Left colon (tissue), 2 donors: ENCODE results near the gene ANKRD65. TPM values are rescaled to one million over a fixed set of nuclear protein-coding genes. Genes with fewer than 3 reads are reported as not detected.
"Not testable (repeated sequence)": the region's sequence is repeated elsewhere in the genome, so short reads cannot be mapped to it uniquely, and the experiment has no call there.

Experiments
- ATAC-seq: fragments of 200-7000 bp; cut with Tn5 transposase; one replicate; pipeline ENCODE4 v1.9.1; 2020; ENCODE audit warnings: mild to moderate bottlenecking, moderate library complexity
- DNase-seq, 2 donors: peaks; one replicate each; pipeline ENCODE4 v3.0.0-alpha.2; 2020
- intact Hi-C, 2 donors: fragments of 100-400 bp; cut with DNase I in 1 of 2; cut with micrococcal nuclease in 1 of 2; formaldehyde crosslinking; loops; one replicate each; pipeline versions ENCODE4 v1.11.2 to v1.14.0; 2022; cut with DNase I, micrococcal nuclease
- total RNA-seq, 2 donors: library from RNA; stranded (reverse); fragmentation: NEBNext Ultra II Directional; extraction: Animal tissue kit (Norgen Biotek cat#: 25700); gene quantifications; one replicate each; pipeline ENCODE4 v1.2.1, GENCODE V29; 2021
- donor health status: DM: no; HTN: no; CAD: no.
- donor health status: DM: yes; HTN: yes; CAD: no.

Gene ANKRD65
- total RNA-seq, 2 donors from 2014 or later = 0.76 to 2.7 TPM

- DNase-seq = no peak
- ATAC-seq = peak; percentile 4
- intact Hi-C loops = no loop called here
Observed at GRCh38 chr1:1449099-1449739, 28.1 kb upstream of the ANKRD65 start, which contains the start of gene ATAD3C. ATAD3C (plus strand) TSS chr1:1449689; CDS start chr1:1450684, 995 bp downstream.

DNA sequence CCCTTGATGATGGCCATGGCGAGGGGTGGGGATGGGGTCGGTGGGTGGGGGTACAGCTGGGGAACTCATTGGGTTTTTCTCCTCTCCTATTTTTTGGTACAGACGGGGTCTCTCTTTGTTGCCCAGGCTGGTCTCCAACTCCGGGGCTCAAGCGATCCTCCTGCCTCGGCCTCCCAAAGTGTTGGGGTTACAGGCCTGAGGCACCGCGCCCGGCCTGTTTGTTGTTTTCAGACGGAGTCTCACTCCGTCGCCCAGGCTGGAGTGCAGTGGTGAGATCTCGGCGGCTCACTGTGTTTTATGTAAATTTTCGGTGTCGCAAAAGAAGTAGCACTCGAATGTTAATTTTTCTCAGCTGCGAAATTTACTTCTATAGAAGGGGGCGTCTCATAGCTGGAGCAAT, 25.6 kb upstream of the ANKRD65 start:
- intact Hi-C loops, DNase-seq, ATAC-seq: not testable (repeated sequence)

DNA sequence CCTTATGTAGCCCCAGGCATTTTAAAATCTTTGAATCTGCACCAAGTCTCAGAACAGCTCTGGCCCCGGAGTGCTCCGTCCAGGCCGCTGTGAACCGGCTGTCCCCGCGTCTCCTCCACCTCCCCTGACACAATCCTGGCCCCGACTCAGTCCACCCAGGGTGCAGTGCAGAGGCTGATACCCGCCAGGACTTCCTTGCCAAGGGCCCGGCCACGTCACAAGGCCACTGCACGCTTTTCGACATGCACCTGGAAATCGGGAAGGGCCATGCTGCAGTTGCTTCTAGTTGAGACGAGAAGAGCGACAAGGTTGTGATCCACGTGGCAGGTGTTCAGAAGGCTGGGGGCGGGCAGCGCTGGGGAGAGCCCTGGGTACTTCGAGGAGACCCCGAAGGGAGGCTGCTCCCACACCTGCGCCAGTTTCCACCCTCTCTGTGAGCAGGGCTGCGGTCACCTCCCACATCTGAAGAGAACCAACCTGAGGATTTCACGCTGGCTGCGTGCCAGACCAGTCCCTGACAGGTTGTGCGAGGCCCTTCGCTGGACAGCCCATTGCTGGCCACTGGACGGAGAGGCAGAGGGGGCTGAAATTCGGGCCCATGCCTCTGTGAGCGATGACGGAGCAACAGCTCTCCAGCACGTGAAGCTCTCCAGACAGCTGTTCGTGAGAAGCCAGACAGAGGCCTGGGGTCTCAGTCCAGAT, 21.1 kb upstream of the ANKRD65 start:
- DNase-seq = no peak
- intact Hi-C loops = loop anchor here in 1 of 2 donors (5.0 kb wide), 1 partner anchor 60 kb away; no protein-coding TSS in a partner anchor
- ATAC-seq = no peak

GRCh38 chr1:1441002-1441888, 20.2 kb upstream of the ANKRD65 start:
- DNase-seq (peak; percentile 31 to 65), ATAC-seq (peak; percentile 62)
- intact Hi-C loops = loop anchor here in 1 of 2 donors (5.0 kb wide), 1 partner anchor 61 kb away; no protein-coding TSS in a partner anchor

GRCh38 chr1:1440262-1441001, 19.4 kb upstream of the ANKRD65 start:
- intact Hi-C loops = loop anchor here in 1 of 2 donors (5.0 kb wide), 1 partner anchor 62 kb away; no protein-coding TSS in a partner anchor
- DNase-seq (no peak), ATAC-seq (no peak)

GRCh38 chr1:1439546-1440261, 18.6 kb upstream of the ANKRD65 start:
- ATAC-seq (no peak), DNase-seq (no peak)
- intact Hi-C loops = loop anchor here in 1 of 2 donors (5.0 kb wide), 1 partner anchor 63 kb away; no protein-coding TSS in a partner anchor

DNA sequence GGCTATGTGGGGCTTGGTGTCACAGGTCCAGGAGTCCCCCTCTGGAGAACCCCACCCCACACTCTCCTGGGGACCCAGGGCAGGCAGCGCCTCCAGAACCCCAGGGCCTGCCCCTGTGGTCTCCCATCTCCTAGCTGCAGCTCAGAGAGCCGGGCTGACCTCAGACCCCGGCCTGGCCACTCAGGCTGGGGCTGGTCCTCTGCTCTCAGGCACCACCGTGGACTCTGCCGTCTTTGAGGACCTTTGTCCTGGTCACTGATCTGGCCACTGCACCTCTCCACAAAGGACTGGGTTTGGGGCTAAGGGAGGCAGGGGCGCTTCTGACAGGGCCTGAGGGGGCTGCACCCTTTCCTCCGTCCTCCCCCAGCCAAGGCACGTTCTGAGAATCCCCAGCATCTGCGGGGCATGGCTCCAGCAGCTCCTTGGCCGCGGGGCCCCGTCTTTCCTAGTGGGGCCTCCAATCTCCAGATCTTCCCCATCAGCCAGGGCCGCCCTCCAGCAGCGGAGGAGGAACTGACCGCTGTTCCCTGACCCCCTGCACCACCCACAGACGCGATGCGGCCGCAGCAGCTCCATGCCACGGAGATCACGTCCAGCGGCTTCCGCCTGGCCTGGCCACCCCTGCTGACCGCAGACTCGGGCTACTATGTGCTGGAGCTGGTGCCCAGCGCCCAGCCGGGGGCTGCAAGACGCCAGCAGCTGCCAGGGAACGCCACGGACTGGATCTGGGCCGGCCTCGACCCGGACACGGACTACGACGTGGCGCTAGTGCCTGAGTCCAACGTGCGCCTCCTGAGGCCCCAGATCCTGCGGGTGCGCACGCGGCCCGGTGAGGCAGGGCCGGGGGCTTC, 17.7 kb upstream of the ANKRD65 start:
- intact Hi-C loops = no loop called here
- ATAC-seq (no peak), DNase-seq (no peak)

GRCh38 chr1:1437904-1438376, 16.9 kb upstream of the ANKRD65 start:
- intact Hi-C loops = no loop called here
- DNase-seq = peak; percentile 72 to 80
- ATAC-seq = peak; percentile 61

DNA sequence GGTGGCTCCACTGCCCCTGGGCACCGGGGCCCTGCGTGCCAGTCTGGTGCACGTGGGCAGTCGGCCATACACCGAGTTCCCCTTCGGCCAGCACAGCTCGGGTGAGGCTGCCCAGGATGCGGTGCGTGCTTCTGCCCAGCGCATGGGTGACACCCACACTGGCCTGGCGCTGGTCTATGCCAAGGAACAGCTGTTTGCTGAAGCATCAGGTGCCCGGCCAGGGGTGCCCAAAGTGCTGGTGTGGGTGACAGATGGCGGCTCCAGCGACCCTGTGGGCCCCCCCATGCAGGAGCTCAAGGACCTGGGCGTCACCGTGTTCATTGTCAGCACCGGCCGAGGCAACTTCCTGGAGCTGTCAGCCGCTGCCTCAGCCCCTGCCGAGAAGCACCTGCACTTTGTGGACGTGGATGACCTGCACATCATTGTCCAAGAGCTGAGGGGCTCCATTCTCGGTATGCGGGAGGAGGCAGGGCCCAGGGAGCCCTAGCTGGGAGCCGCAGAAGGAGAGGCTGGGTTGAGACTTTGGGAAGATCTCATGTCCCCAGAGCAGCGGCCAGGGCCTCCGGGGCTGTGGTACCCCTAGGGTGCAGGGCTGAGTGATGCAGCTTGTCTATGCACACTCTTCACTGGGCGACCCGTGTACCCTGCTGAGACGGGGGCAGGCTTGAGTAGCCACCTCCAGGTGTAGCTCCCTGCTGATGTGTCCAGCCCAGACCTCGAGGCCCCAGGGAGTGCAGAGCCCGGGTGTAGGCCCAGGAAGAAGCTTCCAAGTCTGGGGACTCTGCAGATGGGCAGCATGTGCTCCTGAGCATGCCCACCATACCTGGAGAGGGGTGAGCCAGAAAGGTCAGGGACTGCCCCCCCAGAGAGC, 16.2 kb upstream of the ANKRD65 start:
- DNase-seq (peak in 1 of 2 donors; percentile 34), ATAC-seq (no peak)
- intact Hi-C loops = no loop called here

DNA sequence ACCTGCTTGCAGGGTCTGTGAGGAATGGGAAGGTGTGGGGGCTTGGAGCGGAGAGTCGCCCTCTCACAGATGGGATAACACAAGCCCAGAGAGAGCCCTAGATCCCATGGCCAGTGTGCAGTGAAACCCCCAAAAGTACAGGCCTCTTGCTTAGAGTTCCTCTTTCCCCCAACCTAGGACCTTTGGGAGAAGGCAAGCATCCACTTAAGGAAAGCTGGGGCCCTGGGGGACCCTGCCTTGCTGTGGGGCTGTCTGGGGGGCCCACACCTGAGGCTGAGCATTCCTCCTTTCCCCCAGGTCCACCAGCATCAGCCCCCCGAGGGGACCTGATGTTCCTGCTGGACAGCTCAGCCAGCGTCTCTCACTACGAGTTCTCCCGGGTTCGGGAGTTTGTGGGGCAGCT, 15.6 kb upstream of the ANKRD65 start:
- ATAC-seq = no peak
- DNase-seq = no peak
- intact Hi-C loops = no loop called here

DNA sequence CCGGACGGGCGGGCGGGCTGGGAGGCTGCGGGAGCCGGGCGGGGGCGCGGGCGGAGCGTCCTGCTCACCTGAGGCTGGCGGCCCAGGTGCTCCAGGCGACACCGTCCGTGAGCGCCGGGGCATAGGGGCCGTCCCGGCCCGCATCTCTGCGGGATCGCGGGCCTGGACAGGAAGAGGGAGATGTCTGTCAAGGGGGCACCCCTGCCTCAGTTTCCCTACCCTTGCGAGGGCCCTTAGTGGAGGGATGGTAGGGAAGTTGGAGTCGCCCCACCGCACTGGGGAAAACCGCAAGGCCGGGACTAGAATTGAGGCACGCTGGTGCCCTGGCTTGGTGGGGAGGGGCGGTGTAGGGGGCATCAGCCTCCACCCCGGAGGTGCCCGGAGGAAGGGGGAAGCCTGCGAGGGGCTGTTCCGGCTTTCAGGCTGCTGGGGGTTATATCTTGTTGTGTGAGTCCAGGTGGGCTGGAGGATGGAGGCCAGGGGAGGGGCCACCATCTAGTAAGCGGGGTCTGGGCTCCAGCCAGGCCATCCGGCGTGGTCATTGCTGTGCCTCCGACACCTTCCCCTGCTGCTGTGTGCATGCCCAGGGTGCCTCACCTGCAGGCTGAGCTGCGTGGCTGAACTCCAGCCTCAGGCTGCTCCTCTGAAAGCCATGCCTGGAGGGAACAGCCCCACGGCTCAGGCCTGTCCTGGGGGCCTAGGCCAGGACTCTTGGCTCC, 15.0 kb upstream of the ANKRD65 start:
- ATAC-seq = no peak
- intact Hi-C loops = no loop called here
- no peak for DNase-seq

DNA sequence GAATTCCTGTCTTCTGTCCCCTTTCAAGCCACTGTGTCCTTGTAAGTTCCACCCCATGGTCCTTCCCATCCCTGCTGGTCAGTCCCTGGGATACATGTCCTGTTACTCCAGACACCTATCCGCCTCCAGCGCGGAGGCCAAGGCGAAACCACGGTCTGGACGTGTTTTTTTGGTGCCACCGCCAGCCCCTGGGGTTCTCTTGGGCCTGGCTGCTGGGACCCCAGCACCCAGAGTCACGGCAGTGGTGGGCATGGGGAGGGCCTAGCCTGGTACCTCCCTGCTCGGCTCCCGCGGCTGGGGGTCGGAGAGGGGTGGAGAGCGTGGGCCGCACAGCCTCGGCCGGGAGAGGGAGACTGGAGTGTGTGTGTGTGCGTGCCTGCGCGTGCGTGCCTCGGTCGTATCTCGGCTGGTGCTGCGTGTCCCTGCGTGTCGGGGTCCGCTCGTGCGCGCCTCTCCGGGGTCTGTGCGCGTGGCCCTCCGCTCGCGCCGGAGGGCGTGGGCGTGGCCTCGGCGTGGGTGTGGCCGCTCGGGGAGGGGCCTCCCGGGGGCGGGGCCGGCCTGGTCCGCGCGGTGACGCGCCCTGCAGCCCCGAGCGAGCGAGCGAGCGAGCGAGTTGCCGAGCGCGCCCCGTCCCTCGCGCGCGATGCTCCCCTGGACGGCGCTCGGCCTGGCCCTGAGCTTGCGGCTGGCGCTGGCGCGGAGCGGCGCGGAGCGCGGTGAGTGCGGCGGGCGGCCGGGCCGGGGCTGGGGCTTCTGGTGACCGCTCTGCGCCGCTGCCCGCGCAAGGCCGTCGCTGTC, 14.2 kb upstream of the ANKRD65 start, which contains the start of gene VWA1:
Gene VWA1 (plus strand): TSS at position 585 of the 798 bp plus-strand sequence. CDS start 59 bp downstream, at position 644.
- DNase-seq = peak; percentile 65 to 82
- peak; percentile 51 for ATAC-seq
- intact Hi-C loops = no loop called here

DNA sequence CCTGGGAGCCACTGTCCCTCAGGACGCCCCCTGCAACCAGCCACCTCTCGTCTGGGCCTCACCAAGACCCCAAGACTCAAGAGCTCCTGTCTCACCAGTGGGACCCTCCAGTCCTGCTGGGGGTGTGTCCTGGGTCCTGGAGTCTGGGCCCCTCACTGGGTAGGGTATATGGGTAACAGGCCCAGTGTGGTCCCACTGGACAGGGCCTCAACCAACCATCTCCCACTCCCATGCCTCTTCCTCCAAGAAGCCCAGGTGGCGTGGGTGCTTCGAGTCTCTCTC, 13.7 kb upstream of the ANKRD65 start:
- intact Hi-C loops = no loop called here
- DNase-seq (no peak), ATAC-seq (no peak)

DNA sequence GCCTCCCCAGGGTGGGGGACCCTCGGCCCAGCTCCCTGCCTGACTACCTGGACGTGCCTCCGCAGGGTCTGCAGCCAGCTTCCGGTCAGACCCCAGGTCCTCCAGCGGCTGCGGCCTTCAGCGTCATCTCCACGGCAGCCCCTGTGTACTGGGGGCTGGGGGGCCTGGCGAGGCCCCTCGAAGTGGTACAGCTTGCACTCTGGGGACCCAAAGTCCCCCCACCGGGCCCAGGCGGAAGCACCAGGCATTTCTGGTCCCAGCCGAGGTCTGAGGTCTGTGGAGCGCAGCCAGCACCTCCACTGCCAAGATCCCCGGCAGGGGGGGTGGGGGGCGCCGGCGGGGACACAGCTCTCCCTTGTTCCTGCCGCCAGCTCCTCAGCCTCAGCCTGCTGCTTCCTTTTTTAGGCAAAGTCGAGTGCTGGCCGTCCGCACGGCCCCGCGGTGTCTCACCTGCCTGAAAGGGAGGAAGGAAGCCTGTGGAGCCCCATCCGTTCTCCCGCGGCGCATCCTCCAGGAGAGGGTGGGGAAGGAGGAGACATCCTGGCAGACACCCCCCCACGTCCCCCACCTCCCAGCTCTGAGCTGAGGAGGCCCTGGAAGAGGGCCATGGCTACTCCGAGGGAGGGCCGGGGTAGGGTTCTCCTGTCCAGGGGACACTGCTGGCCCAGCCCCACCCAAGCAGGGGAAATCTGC, 13.2 kb upstream of the ANKRD65 start:
- DNase-seq (peak; percentile 35 to 66), ATAC-seq (no peak)

More for the DNA sequence above, 13.2 kb upstream of the ANKRD65 start:
- intact Hi-C loops = no loop called here
